ENCODE data around the gene LCE2A.

DNA sequence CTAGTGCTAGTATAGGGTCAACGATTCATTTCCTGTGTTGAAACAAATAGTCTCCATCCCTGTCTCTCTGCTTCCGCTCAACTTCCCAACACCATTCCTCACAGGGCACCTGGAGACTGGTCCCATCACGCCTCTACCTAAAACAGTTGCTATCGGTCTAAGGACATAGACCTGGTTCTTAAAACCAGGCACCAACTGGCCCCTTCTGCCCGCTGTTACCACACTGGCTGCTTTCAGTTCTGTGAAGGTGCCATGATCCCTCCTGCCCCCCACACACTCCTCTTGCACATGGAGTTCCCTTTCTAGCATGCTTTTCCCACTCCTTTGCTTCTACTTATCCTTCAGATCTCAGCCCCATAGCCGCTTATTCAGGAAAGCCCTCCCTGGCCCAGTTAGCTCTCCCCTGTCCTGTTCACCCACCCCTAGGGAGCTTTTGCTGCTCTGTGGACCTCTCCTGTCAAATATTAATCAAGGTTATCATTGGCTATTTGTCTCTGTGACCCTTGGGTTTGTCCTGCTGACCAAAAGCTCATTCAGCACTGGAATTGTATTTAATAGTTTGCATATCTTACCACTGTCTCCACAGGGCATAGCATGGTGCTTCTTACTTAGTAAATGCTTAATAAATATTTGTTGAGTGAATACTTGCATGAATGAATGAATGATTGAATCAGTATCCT, 47.8 kb downstream of the LCE2A start:
- TF ChIP-seq, protein P1, sequence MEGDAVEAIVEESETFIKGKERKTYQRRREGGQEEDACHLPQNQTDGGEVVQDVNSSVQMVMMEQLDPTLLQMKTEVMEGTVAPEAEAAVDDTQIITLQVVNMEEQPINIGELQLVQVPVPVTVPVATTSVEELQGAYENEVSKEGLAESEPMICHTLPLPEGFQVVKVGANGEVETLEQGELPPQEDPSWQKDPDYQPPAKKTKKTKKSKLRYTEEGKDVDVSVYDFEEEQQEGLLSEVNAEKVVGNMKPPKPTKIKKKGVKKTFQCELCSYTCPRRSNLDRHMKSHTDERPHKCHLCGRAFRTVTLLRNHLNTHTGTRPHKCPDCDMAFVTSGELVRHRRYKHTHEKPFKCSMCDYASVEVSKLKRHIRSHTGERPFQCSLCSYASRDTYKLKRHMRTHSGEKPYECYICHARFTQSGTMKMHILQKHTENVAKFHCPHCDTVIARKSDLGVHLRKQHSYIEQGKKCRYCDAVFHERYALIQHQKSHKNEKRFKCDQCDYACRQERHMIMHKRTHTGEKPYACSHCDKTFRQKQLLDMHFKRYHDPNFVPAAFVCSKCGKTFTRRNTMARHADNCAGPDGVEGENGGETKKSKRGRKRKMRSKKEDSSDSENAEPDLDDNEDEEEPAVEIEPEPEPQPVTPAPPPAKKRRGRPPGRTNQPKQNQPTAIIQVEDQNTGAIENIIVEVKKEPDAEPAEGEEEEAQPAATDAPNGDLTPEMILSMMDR (conservative IDR thresholded peaks at IDR 0.05; ENCODE audit: low read length) = no peak
- TF ChIP-seq EZH2phosphoT487 (IDR thresholded peaks at IDR 0.05; ENCODE audit: borderline replicate concordance, low read depth, low read length) = no peak

Measured in OCI-LY7 (cell line).